H1 (cell line): ENCODE measurements around the gene PAQR8. TPM values are rescaled to one million over a fixed set of nuclear protein-coding genes. Genes with fewer than 3 reads are reported as not detected.

Source experiments
- CTCF ChIA-PET: fragments of 300-600 bp; sonication (Branson Sonifier 250); formaldehyde crosslinking; loops from one replicate; lab custom pipeline; 2021; ENCODE audit not compliant: partially characterized antibody; lab: Charles Lee
- POLR2A ChIA-PET: fragments of 300-600 bp; sonication (Branson Sonifier 250); formaldehyde crosslinking; loops from one replicate; lab custom pipeline; 2021; ENCODE audit warnings: inconsistent platforms; ENCODE audit not compliant: partially characterized antibody; lab: Charles Lee
- DNase-seq, 2 experiments: peaks; one replicate each; pipeline versions ENCODE4 v3.0.0 to v3.0.0-alpha.2; 2010 to 2022; ENCODE audit warnings: low spot score in 2 of 2, low read depth in 1 of 2, mixed read lengths in 1 of 2
- FAIRE-seq: peaks from 2 replicates; lab custom pipeline; 2011; peaks lifted over from hg19 to GRCh38; lab: Jason Lieb, UNC
- H2AFZ ChIP-seq: 2 replicates; pipeline ENCODE4 v1.8.1; 2012; ENCODE audit warnings: low read length, inconsistent platforms
- H2AK5ac ChIP-seq: 2 replicates; pipeline ENCODE4 v1.6.1; 2013; ENCODE audit warnings: low read depth, low read length
- H2BK120ac ChIP-seq: replicated peaks from 2 replicates; pipeline ENCODE3; 2013; ENCODE audit warnings: low read depth, low read length, inconsistent platforms
- H2BK12ac ChIP-seq: 2 replicates; pipeline ENCODE4 v1.6.1; 2013; ENCODE audit warnings: low read depth, low read length
- H2BK15ac ChIP-seq: 2 replicates; pipeline ENCODE4 v1.6.1; 2013; ENCODE audit warnings: low read length
- H2BK20ac ChIP-seq: 2 replicates; pipeline ENCODE4 v1.6.1; 2013; ENCODE audit warnings: low read length
- H2BK5ac ChIP-seq: 2 replicates; pipeline ENCODE4 v1.6.1; 2013; ENCODE audit warnings: low read depth, low read length
- H3K14ac ChIP-seq: 2 replicates; pipeline ENCODE4 v1.6.1; 2013; ENCODE audit warnings: inconsistent platforms; ENCODE audit not compliant: insufficient read length
- H3K18ac ChIP-seq: 2 replicates; pipeline ENCODE4 v1.6.1; 2013; ENCODE audit warnings: low read length; ENCODE audit errors: extremely low read depth
- H3K23ac ChIP-seq: 2 replicates; pipeline ENCODE4 v1.6.1; 2013; ENCODE audit warnings: inconsistent platforms; ENCODE audit not compliant: insufficient read length
- H3K23me2 ChIP-seq: 2 replicates; pipeline ENCODE4 v1.6.1; 2013; ENCODE audit warnings: low read depth, low read length
- H3K27ac ChIP-seq: 2 replicates; pipeline ENCODE4 v1.6.1; 2011; ENCODE audit warnings: low read depth, low read length, inconsistent platforms
- H3K27me3 ChIP-seq, 4 experiments: replicated peaks in 1 of 4; 1 replicate in 1 of 4; 2 replicates in 3 of 4; pipeline versions ENCODE4 v1.6.1 to v1.8.1; 2011 to 2013; ENCODE audit warnings: low read length in 3 of 4, mild to moderate bottlenecking in 3 of 4, inconsistent platforms in 2 of 4, mixed read lengths in 2 of 4, moderate library complexity in 1 of 4; ENCODE audit not compliant: control insufficient read depth in 3 of 4, insufficient read depth in 3 of 4; ENCODE audit errors: extremely low read depth in 1 of 4
- H3K36me3 ChIP-seq, 4 experiments: 2 replicates each; pipeline versions ENCODE4 v1.6.1 to v1.8.1; 2011 to 2013; ENCODE audit warnings: mild to moderate bottlenecking in 4 of 4, low read length in 3 of 4, moderate library complexity in 2 of 4, control low read depth in 1 of 4, inconsistent platforms in 1 of 4; ENCODE audit not compliant: insufficient read depth in 4 of 4, control insufficient read depth in 2 of 4
- H3K4ac ChIP-seq: replicated peaks from 2 replicates; pipeline ENCODE3; 2013; ENCODE audit warnings: low read length, low read depth, mixed read lengths, inconsistent platforms; ENCODE audit not compliant: insufficient read length
- H3K4me1 ChIP-seq, 4 experiments: replicated peaks in 1 of 4; 1 replicate in 1 of 4; 2 replicates in 3 of 4; pipeline versions ENCODE4 v1.6.1 to v1.8.1; 2011 to 2013; ENCODE audit warnings: low read length in 3 of 4, inconsistent platforms in 2 of 4, mixed read lengths in 1 of 4; ENCODE audit not compliant: insufficient read depth in 4 of 4, control insufficient read depth in 3 of 4
- H3K4me2 ChIP-seq, 2 experiments: 2 replicates each; pipeline versions ENCODE4 v1.6.1 to v1.8.1; 2011 to 2013; ENCODE audit warnings: low read depth in 2 of 2, low read length in 2 of 2, control low read depth in 1 of 2, inconsistent platforms in 1 of 2, mild to moderate bottlenecking in 1 of 2; ENCODE audit not compliant: insufficient read depth in 1 of 2
- H3K4me3 ChIP-seq, 4 experiments: fragments of 200-600, 300-600 bp in 1 of 4; sonication (generic), shearing (Covaris generic), sonication (Bioruptor Twin) in 1 of 4; 2 replicates each; pipeline versions ENCODE4 v1.5.1 to v1.8.1; 2011 to 2016; ENCODE audit warnings: low read length in 4 of 4, low read depth in 3 of 4, control low read depth in 2 of 4, inconsistent platforms in 2 of 4, mild to moderate bottlenecking in 2 of 4, mixed read lengths in 1 of 4, moderate library complexity in 1 of 4; ENCODE audit not compliant: insufficient read depth in 2 of 4; ENCODE audit errors: extremely low read depth in 1 of 4
- H3K56ac ChIP-seq: replicated peaks from 2 replicates; pipeline ENCODE3; 2013; ENCODE audit warnings: low read depth, mild to moderate bottlenecking, mixed read lengths, low read length, inconsistent platforms; ENCODE audit not compliant: insufficient read length
- H3K79me1 ChIP-seq: 2 replicates; pipeline ENCODE4 v1.6.1; 2013; ENCODE audit warnings: low read depth, low read length, control low read depth
- H3K79me2 ChIP-seq, 2 experiments: 2 replicates each; pipeline versions ENCODE4 v1.6.1 to v1.8.1; 2012 to 2013; ENCODE audit warnings: low read length in 2 of 2, mild to moderate bottlenecking in 2 of 2, inconsistent platforms in 1 of 2; ENCODE audit not compliant: insufficient read depth in 2 of 2, control insufficient read depth in 1 of 2
- H3K9ac ChIP-seq, 4 experiments: replicated peaks in 1 of 4; 1 replicate in 1 of 4; 2 replicates in 3 of 4; pipeline versions ENCODE4 v1.6.1 to v1.8.1; 2011 to 2013; ENCODE audit warnings: low read depth in 3 of 4, low read length in 3 of 4, control low read depth in 2 of 4, mild to moderate bottlenecking in 2 of 4, moderate library complexity in 2 of 4, inconsistent platforms in 1 of 4; ENCODE audit errors: extremely low read depth in 1 of 4
- H3K9me3 ChIP-seq, 2 experiments: 2 replicates each; pipeline versions ENCODE4 v1.6.1 to v1.8.1; 2012 to 2013; ENCODE audit warnings: mild to moderate bottlenecking in 2 of 2, moderate library complexity in 2 of 2, control low read depth in 1 of 2, inconsistent platforms in 1 of 2, low read depth in 1 of 2, low read length in 1 of 2, mixed read lengths in 1 of 2; ENCODE audit not compliant: insufficient read depth in 2 of 2
- H4K20me1 ChIP-seq, 2 experiments: replicated peaks in 1 of 2; 2 replicates each; pipeline versions ENCODE3 to v1.8.1; 2011 to 2013; ENCODE audit warnings: inconsistent platforms in 2 of 2, low read length in 2 of 2, mild to moderate bottlenecking in 1 of 2; ENCODE audit not compliant: insufficient read depth in 2 of 2, control insufficient read depth in 1 of 2
- H4K5ac ChIP-seq: 2 replicates; pipeline ENCODE4 v1.6.1; 2013; ENCODE audit warnings: low read length, low read depth, mixed read lengths, inconsistent platforms; ENCODE audit not compliant: insufficient read length
- H4K8ac ChIP-seq: 2 replicates; pipeline ENCODE4 v1.8.0; 2013; ENCODE audit warnings: mild to moderate bottlenecking, moderate library complexity, low read length, inconsistent platforms; ENCODE audit not compliant: insufficient read depth; ENCODE audit errors: extremely low read depth
- H4K91ac ChIP-seq: replicated peaks from 2 replicates; pipeline ENCODE3; 2013; ENCODE audit warnings: low read length, mixed read lengths, inconsistent platforms; ENCODE audit not compliant: insufficient read length
- KDM1A ChIP-seq: fragments of 200-600, 300-600 bp; sonication (generic); IDR thresholded peaks from 2 replicates; pipeline ENCODE4 v1.7.1; 2016; ENCODE audit warnings: mild to moderate bottlenecking, low read length, borderline replicate concordance
- SAP30 ChIP-seq: fragments of 300-600 bp; sonication (generic); IDR thresholded peaks from 2 replicates; pipeline ENCODE4 v1.7.1; 2012; ENCODE audit warnings: low read length, moderate library complexity, mild to moderate bottlenecking, inconsistent platforms; ENCODE audit not compliant: insufficient read depth, insufficient replicate concordance
- WGBS, 2 experiments: shearing (Covaris generic) in 1 of 2; methylation state at CpG; one replicate each; pipeline versions ENCODE4 v1.1.6 to v1.1.7; 2013 to 2015; ENCODE audit warnings: low lambda C conversion rate in 2 of 2, mixed read lengths in 2 of 2, inconsistent platforms in 1 of 2, low coverage in 1 of 2, missing lambda C conversion rate in 1 of 2; ENCODE audit not compliant: insufficient replicate concordance in 2 of 2, insufficient coverage in 1 of 2, insufficient read length in 1 of 2; ENCODE audit errors: extremely low coverage in 1 of 2, missing lambda C conversion rate in 1 of 2; 5-methylcytosine and 5-hydroxymethylcytosine counted together
- polyA plus RNA-seq, 7 experiments: library from polyadenylated mRNA; depleted of rRNA in 3 of 7; stranded (reverse) in 5 of 7; unstranded in 2 of 7; fragments of >200 nt in 5 of 7; fragments of 200-250 nt in 2 of 7; gene quantifications; 1 replicate in 5 of 7; 2 replicates in 1 of 7; 4 replicates in 1 of 7; pipeline versions ENCODE4 v1.2.1 to v1.2.3, GENCODE V29; 2011 to 2013; ENCODE audit warnings: missing spikeins in 2 of 7, mixed read lengths in 2 of 7
- total RNA-seq: library from RNA; stranded (reverse); fragmentation: NEBNext Ultra II Directional; extraction: Animal tissue kit (Norgen Biotek cat#: 25700); gene quantifications from 2 replicates; pipeline ENCODE4 v1.2.1, GENCODE V29; 2021

Gene PAQR8
- total and polyA plus RNA-seq, 2 of the 8 experiments (the other 6 are each of a cell fraction or from before 2014, with no cell fraction given) = 7.6 to 9.6 TPM

DNA sequence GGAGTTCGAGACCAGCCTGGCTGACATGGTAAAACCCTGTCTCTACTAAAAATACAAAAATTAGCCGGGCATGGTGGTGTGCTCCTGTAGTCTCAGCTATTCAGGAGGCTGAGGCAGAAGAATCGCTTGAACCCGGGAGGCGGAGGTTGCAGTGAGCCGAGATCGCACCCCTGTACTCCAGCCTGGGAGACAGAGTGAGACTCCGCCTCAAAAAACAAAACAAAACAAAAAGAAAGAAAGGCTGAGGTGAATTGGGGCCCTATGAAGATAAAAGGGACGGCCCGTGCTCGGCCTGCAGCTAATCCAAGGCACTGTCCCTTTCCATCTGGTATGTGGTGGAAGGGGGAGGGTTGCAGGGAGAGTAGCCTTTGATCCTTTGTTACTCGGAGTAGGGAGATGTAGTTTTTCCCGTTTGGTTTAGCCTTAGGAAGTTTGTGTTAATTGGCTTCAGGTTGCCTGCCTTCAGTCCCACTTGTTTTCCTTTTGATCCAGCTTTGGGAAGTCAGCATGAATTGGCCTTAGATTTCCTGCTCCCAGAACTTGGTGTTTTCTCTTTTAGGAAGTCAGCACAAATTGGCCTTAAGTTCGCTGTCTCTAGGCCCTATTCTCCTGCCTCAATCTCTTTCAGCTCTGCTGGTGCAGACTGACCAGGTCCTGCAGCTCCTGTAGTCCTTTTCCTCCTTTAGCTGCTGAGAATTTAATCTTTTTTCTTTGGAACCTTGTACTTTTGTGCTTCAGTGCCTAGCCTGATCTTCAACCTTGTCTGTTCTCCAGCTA is 36.1 kb upstream of the PAQR8 start:
- Histone ChIP-seq H3K79me2 (no peaks in the 10 kb centered on the region), H4K8ac (no peak overlapping the region), H4K20me1 (no peaks in the 10 kb centered on the region), H3K27ac (peak overlapping the region; percentile 56; the same call in 1 of the 2 replicates), H3K36me3 (no peaks in the 10 kb centered on the region), H3K27me3 (no peaks in the 10 kb centered on the region), H3K4me3 (peak overlapping the region in 3 of 4 experiments; percentile 14 to 40 (median 15); a peak in 3 of 8 replicates), H3K4me2 (peak overlapping the region; percentile 59 to 80), H3K4ac (no peak overlapping the region), H3K56ac (no peak overlapping the region), H3K9me3 (no peaks in the 10 kb centered on the region), H2AK5ac (no peak overlapping the region), H4K91ac (peak overlapping the region; percentile 9), H2BK20ac (peak overlapping the region; percentile 23; the same call in 1 of the 2 replicates), H2BK120ac (no peak overlapping the region), H3K79me1 (no peaks in the 10 kb centered on the region), H3K23me2 (no peaks in the 10 kb centered on the region), H2BK5ac (peak overlapping the region; percentile 14; the same call in 1 of the 2 replicates), H3K4me1 (peaks cover 4 to 15% (median 7%) of the 10 kb centered on the region in 4 experiments), H3K14ac (no peak overlapping the region), H4K5ac (no peak overlapping the region), H2BK15ac (no peak overlapping the region), H3K23ac (no peak overlapping the region), H2AFZ (peak overlapping the region; percentile 91), H3K18ac (peak overlapping the region; percentile 38; the same call in 1 of the 2 replicates), H3K9ac (no peak overlapping the region), H2BK12ac (peak overlapping the region; percentile 52; the same call in 1 of the 2 replicates)
- FAIRE-seq (peak; percentile 85), DNase-seq (peak; percentile 38 to 50)
- CTCF ChIA-PET = interaction anchor here (0.5 to 1.9 kb wide), 9 partner anchors 12 to 327 kb away, joined by 3 to 6 read pairs (median 3); no protein-coding TSS in a partner anchor
- POLR2A ChIA-PET = interaction anchor here (0.9 to 2.0 kb wide), 3 partner anchors 12 to 36 kb away, joined by 3 to 4 read pairs (median 3); partner anchors contain the start of gene PAQR8
- 57% methylated on average over 14 of the region's 14 CpGs; no CpG with 5 or more reads in 1 of the 2 experiments for WGBS, 2 experiments
- TF ChIP-seq KDM1A = peak; percentile 53; the same call in 1 of the 2 replicates
- no peak for TF ChIP-seq SAP30
